ENCODE results near the gene RPS6KA3. TPM values are rescaled to one million over a fixed set of nuclear protein-coding genes. Genes with fewer than 3 reads are reported as not detected.

Gene RPS6KA3
- polyA plus RNA-seq (ENCODE audit: insufficient read length in 4 of 4) = 10 to 100 TPM; 26.2 to 32.6 (median 30.2) TPM

DNA sequence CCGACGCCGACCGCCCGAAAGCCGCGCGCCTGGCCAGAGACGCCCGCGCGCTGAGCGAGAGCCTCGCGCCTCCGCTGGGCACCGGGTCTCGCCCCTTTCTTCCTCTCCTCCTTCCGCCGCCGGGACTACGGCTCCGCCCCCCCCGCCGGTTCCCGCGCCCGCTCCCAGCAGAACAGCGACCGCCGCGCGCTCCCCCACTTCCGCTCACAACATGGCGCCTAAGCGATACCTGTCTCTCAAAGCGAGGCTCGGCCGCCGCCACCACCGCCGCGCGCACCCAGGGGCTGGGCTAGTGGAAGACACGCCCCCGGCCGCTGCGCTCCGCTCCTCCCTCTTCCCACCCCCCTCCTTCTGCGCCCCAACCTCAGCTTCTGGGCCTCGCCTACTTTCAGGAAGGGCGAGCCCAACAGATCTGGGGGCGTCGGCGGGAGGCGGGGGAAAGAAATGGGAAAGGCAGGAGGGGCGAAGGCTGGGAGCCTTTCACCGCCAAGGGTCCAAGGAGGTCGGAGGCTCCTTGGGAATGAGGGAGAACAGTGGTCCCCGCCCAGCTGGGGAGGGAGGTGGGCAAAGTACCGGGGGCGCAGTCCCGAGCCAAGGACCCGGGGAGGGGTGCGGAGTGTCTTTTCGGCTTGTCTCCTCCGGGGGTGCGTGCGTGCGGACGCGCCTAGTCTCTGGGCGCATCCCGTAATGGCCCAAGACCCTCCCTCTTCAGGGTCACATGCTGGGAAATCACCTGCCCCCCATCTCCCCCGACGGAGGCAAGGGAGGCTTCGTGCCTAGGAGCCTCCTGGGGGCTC, at the start of gene RPS6KA3:
Gene RPS6KA3 (minus strand): TSS at position 100 of the 797 bp plus-strand sequence. CDS start 277 bp downstream, outside the sequence.
- DNase-seq (ENCODE audit: low read depth in 4 of 4, low spot score in 2 of 4) = peak in 3 of 4 donors; percentile 46 to 65 (median 62)

GRCh38 chrX:20315140-20315539, 48.4 kb upstream of the RPS6KA3 start:
- DNase-seq (ENCODE audit: low read depth in 4 of 4, low spot score in 2 of 4) = no peak

- DNase-seq (ENCODE audit: low read depth in 4 of 4, low spot score in 2 of 4) = no peak
Observed at GRCh38 chrX:20313899-20314298, 47.2 kb upstream of the RPS6KA3 start.

DNA sequence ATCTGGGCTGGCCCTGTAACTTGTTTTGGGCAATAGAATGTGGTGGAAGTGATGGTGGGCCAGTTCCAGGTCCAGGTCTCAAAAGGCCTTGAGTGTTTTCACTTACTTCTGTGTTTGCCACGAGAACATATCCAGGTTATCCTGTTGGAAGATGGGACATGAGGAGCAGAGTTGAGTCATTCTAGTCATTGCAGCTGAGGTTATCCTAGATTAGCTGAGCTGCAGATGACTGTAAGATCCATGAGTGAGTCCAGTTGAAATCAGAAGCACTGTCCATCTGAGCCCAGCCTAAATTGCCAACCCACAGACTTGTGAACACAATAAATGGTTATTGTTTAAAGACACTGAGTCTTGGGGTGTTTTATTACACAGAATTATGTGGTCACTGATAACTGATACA, 45.3 kb upstream of the RPS6KA3 start:
- no peak for DNase-seq (ENCODE audit: low read depth in 4 of 4, low spot score in 2 of 4)

DNA sequence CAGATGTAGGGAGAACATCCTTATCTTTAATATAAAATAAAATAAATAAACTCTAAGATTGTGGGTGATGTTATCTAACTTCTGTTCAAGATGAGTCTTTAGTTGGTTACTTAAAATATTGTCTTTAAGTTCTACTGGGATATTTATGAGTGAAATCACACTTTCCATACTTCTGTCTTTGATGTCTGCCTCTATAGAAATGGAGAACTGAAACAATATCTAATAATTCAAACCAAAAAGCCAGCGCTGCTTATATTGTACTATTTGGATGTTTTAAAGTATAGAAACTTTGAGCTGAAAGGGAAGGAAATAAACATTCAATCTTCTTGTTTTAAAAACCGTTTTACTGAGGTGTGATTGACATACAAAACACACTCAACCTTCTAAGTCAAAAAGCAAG, 44.8 kb upstream of the RPS6KA3 start:
- no peak for DNase-seq (ENCODE audit: low read depth in 4 of 4, low spot score in 2 of 4)

DNA sequence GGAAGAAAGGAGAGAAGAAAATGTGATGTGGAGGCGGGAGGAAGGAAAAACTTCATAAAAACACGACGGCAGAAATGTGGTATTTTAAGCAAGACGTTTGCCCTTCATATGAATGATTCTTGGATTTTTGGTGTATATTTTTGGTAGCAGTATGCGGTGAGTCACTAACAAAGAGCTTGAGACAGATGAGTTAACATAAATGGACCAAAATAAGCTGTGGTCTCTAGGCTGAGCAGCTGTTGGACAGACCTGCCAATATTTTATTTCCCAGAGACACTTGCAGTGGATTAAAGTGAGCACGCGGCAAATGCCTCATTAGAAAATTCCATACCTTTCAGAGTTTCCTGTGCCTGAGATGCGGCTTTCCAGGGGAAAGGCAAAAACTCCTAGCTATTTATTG, 43.1 kb upstream of the RPS6KA3 start:
- DNase-seq (ENCODE audit: low read depth in 4 of 4, low spot score in 2 of 4) = no peak

DNA sequence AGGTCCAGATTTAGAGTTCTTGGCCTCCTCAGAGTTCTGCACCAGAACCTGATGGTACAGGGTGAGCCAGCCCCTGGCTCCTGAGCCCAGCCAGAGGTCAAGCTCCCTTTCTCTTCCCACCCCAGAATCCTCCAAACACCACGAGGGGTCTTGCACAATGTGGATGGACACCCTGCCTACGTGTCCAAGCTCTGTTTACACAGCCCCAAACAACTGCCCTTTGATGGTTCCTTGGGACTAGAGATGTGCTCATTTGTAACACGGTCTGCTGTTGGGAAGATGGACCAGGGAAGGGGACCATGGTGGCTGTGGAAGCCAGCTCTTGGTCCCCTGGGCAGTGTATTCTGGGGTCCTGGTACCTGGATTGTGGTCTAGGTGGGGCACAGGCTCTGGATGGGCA, 40.0 kb upstream of the RPS6KA3 start:
- no peak for DNase-seq (ENCODE audit: low read depth in 4 of 4, low spot score in 2 of 4)

GRCh38 chrX:20300822-20301221, 34.1 kb upstream of the RPS6KA3 start:
- no peak for DNase-seq (ENCODE audit: low read depth in 4 of 4, low spot score in 2 of 4)

GRCh38 chrX:20294957-20295356, 28.2 kb upstream of the RPS6KA3 start:
- no peak for DNase-seq (ENCODE audit: low read depth in 4 of 4, low spot score in 2 of 4)

DNA sequence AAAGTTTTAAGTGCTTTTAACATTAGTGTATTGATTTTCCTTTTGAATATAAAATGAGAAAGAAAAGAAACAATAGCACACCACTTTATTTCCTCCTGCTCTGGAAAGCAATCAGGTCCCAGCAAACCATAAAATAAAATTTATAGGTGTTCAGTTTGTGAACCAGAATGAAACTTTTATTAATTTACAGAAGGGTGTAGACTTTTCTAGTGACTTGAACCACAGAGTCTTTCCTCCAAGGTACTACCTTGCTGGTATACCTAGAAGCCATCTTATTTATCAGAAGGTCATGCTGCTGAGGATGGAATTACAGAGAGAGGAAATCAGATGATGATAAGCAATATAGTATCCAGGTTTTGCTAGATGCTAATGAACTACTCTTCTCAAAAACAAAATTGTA, 27.6 kb upstream of the RPS6KA3 start:
- DNase-seq (ENCODE audit: low read depth in 4 of 4, low spot score in 2 of 4) = no peak

- DNase-seq (ENCODE audit: low read depth in 4 of 4, low spot score in 2 of 4) = no peak
Observed at GRCh38 chrX:20285511-20285910, 18.8 kb upstream of the RPS6KA3 start.

DNA sequence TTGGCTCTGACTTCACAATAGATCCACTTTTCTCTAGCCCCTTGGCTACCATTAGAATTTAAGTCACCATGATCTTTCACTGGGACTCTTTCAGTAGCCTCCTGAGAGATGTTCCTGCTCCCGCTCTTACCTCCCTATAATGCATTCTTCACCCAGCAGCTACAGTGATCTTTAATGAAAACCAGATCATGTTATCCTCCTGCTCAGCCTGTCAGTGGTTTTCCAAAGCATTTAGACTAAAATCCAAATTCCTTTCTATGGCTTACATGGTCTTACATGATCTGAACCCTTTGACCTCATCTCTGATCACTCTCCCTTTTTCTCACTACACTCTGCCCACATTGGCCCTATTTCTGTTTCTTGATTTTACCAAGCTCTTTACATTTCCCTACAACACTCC, 18.3 kb upstream of the RPS6KA3 start:
- DNase-seq (ENCODE audit: low read depth in 4 of 4, low spot score in 2 of 4) = no peak

GRCh38 chrX:20284444-20284843, 17.7 kb upstream of the RPS6KA3 start:
- no peak for DNase-seq (ENCODE audit: low read depth in 4 of 4, low spot score in 2 of 4)

DNA sequence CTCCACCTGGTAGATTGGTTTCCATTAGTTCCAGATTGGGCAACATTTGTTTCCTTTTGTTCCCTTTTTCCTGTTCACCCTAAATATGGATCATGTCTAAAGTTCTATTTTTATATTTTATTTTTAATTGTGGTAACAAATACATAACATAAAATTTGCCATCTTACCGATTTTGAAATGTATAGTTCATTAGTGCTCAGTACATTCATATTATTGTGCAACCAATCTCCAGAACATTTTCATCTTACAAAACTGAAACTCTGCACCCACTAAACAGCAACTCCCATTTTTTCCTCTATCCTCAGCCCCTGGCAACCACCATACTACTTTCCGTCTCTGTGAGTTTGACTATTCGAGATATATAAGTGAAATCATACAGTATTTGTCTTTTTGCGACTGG, 14.2 kb upstream of the RPS6KA3 start:
- no peak for DNase-seq (ENCODE audit: low read depth in 4 of 4, low spot score in 2 of 4)

DNA sequence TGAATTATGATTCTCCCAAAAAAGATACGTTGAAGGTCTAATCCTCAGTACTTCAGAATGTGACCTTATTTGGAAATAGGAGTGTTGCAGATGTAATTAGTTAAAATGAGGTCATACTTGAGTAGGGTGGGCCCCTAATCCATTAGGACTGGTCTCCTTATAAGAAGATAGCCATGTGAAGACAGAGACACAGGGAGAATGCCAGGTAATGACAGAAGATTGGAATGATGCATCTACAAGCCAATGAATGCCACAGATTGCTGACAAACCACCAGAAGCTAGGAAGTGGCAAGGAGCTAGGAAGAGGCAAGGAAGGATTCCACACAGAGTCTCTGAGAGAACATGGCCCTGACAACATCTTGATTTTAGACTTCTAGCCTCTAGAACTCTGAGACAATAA, 7.4 kb upstream of the RPS6KA3 start:
- DNase-seq (ENCODE audit: low read depth in 4 of 4, low spot score in 2 of 4) = no peak

GRCh38 chrX:20271730-20272129, 5.0 kb upstream of the RPS6KA3 start:
- DNase-seq (ENCODE audit: low read depth in 4 of 4, low spot score in 2 of 4) = no peak

GRCh38 chrX:20271186-20271585, 4.5 kb upstream of the RPS6KA3 start:
- DNase-seq (ENCODE audit: low read depth in 4 of 4, low spot score in 2 of 4) = no peak

GRCh38 chrX:20270562-20270890, 3.8 kb upstream of the RPS6KA3 start:
- DNase-seq (ENCODE audit: low read depth in 4 of 4, low spot score in 2 of 4) = no peak

- no peak for DNase-seq (ENCODE audit: low read depth in 4 of 4, low spot score in 2 of 4)
Observed at GRCh38 chrX:20269848-20270561, 3.3 kb upstream of the RPS6KA3 start.

DNA sequence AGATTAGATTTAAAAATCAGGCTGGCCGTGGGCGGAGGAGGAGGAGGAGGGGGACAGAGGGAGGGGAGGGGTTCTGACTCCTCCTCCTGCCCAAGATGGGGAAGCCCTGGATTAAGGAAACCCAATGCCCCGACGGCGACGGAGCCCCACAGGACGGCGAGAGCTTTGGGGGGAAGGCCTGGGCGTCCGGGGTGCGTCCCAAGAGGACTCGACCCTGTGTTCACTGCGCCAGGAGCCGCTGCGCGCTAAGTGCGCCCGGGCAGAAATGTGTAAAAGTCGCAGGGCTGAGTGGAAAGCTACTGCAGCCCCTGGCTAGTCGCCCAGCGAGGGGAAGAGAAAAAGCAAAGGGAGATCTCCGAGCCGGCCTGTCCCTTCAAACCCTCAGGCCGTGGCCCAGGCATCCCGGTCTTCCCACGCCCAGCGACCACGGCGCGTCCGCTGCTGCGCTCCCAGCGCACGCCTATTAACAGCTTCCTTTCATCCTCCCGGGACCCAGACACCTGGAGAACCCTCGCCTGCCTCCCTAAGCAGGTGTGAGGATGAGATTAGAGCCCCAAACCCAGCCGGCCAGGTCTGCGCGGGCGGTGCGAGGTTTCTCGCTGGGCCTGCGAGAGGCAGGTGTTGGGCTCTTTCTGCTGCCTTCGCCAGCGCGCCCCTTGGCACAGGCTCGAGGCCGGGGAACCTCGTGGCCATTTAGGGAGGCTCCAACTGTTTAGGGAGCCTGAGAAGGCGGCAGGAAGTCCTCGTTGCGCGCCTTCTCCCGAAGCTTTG, 1.4 kb upstream of the RPS6KA3 start:
- peak in 3 of 4 donors; percentile 9 to 14 (median 13) for DNase-seq (ENCODE audit: low read depth in 4 of 4, low spot score in 2 of 4)

- peak in 2 of 4 donors; percentile 0 to 2 for DNase-seq (ENCODE audit: low read depth in 4 of 4, low spot score in 2 of 4)
Observed at GRCh38 chrX:20267607-20267930, 860 bp upstream of the RPS6KA3 start.

All from left renal cortex interstitium (tissue), 4 donors.